ENCODE measurements around the gene FANCF.

The FANCF gene

GRCh38 chr11:22624742-22625447 is 728 bp downstream of the FANCF start:
- DNase-seq: peak; percentile 67

GRCh38 chr11:22617868-22618267 is 7.8 kb downstream of the FANCF start:
- DNase-seq: no peak

- no peak for DNase-seq
These were observed 21.7 kb downstream of the FANCF start for GRCh38 chr11:22603933-22604332.

GRCh38 chr11:22602504-22602903 is 23.1 kb downstream of the FANCF start:
- DNase-seq: no peak

- DNase-seq: no peak
These were observed 26.2 kb downstream of the FANCF start for GRCh38 chr11:22599458-22599857.

GRCh38 chr11:22597062-22597461 is 28.6 kb downstream of the FANCF start:
- no peak for DNase-seq

GRCh38 chr11:22584976-22585375 is 40.6 kb downstream of the FANCF start:
- DNase-seq: no peak

- no peak for DNase-seq
These were observed 41.6 kb downstream of the FANCF start for GRCh38 chr11:22583963-22584492.

GRCh38 chr11:22582151-22582410 is 43.5 kb downstream of the FANCF start:
- DNase-seq: no peak

- DNase-seq: no peak
These were observed 44.1 kb downstream of the FANCF start for GRCh38 chr11:22581354-22582150.

- DNase-seq: no peak
These were observed 47.8 kb downstream of the FANCF start for GRCh38 chr11:22577854-22578253.
